COLO668 (cell line): ENCODE results near the gene JAG2.

ENCODE experiments used
- DNase-seq: peaks from one replicate; lab custom pipeline; 2025; ENCODE audit not compliant: unreplicated experiment; lab: John Stamatoyannopoulos, UW

The JAG2 gene

DNA sequence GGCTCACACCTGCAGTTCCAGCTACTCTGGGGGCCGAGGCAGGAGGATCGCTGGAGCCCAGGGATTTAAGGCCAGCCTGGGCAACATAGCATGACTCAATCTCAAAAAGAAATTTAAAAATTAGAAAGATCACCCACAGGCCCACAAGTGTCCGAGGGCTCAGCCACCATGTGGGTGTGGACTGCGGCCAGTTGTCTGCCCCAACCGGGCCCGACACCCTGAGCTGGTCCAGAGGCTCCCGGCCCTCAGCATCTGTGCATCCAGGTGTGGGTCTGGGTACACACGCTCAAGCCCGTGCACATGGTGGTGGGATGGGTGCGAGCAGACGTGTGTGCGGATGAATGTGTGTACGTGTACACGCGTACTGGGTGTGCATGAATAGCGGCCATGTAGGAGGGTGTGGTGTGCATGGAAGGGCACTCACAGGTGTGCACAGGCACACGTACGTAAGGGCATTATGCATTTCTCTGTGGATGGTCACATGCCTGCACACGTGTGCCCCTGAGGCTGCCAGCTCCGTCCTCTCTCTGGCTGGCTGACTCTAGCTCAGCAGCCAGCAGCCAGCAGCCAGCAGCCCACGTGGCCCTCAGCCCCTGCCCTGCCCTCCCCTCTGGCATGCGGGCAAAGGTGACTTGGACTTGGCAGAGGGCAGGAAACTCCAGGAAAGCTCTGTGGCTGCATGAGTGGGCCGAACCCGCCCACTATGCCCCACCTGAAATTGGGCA is 35.8 kb upstream of the JAG2 start:
- peak; percentile 34 for DNase-seq

DNA sequence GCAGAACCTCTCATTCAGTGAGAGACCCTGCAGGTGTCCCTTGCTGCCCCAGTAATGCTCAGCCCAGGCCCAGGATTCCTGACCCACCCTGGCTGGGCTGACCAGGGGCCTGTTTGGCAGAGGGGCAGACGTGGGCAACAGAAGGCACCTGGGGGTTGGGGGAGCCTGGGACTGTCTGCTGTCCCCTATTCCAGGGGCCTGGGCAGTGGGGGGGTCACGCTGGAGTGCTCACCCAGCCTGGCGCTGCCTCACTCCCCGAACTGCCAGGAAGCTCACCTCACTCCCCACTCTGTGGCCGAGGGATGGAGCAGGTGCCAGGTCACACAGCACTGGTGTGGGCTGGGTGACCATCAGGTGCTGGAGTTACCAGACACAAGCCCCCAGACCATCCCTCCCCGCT is 35.1 kb upstream of the JAG2 start:
- DNase-seq = no peak

DNA sequence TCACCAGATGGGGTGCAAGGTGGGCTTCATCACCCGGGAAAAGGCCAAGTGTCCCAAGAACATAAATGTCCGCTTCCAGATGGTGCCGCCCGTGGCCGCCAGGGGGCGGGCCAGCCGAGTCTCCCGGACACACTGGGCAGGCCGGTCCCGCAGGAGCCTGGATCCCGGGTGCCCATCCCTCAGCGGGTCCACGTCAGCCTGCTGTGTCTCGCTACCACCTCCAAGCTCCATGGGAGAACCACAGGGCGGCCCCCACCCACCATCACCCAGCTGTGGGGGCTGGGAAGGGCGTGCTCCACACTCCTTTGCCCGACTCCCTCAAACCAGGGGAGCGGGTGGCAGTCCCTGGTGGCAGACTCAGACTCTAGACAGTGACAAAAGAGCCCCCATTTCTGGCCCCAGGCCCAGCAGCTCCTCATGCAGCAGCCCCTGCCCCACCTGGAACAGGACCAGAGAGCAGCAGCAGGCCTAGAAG is 34.5 kb upstream of the JAG2 start:
- peak; percentile 74 for DNase-seq

DNA sequence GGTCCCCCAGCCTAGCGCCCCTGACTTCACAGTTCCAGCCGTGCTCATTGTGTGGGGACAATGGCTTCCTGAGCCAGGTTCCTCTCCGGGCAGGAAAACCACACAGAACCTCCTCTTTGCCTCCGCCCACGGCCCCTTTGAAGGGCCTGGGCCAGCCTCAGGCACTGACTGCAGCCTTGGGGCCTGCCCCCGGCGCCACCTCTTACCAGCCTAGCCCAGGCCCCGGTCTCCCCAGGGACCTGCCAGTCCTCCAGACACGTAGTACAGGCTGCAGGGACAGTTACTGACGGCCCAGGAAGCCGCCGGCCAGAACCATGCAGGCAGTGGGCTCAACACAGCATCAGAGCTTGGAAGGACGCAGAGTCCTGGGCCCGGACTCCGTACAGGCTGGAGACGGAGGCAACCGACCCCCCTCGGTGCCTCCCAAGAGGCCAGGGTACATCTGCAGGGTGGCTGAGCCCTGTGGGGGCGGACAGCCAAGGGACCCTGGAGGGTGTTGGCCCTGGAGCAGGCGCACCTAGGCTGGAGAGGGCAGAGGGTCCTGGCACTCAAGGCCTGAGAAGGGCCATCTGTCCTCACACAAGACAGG is 33.4 kb upstream of the JAG2 start:
- DNase-seq = peak; percentile 44

DNA sequence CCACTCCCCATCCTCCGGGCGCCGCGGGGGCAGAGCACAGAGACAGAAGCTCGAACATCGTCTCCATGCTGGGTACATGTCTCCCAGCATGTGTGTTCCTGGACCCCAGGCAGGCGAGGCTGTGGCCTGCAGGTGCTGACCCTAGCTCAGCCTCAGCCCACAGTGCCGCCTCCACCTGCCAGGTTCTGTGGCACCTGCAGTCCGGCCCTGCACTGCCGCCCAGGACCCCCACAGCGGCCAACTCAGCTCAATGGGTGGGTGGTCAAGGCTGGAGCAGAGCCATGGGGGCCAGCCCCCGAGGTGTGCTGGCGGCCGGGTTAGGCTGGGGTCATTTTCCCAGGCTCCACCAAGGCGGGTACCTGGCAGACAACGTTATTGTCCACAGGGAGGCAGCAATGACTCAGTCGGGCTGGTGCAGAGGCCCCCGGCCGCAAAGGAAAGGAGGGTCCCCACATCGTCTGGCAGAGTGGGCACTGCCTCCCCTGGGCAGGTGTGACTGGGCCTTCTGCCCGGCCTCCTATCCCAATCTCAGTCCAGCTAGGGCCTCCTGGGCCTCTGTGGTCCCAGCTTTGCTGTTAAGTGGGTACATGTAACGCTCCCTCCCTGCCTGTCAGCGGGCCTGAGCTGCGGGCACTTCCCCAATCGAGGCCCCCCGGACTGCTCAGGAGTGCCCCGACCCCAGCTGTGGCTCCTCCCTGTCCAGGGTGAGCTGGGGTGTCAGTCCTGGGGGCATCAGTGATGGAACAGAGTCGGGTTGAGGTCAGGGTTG is 32.8 kb upstream of the JAG2 start:
- peak; percentile 25 for DNase-seq

DNA sequence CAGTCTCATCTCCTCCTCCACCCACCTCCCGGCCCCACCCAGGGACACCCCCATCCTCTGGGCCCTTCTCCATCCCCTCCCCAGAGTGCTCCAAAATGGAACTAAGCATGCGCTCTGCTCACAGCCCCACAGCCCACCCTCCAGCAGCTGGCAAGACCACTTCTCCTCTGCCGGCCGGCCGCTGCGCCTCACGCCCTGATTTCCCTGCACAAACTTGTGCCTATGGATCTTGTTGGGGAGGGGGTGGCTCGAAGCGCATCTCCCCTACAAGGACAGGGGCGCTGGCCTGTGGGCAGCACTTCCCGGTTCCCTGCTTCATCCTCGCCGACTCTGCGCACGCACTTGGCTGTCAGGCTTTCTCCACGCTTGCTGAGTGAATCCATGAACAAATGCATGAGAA is 32.1 kb upstream of the JAG2 start:
- DNase-seq = no peak

DNA sequence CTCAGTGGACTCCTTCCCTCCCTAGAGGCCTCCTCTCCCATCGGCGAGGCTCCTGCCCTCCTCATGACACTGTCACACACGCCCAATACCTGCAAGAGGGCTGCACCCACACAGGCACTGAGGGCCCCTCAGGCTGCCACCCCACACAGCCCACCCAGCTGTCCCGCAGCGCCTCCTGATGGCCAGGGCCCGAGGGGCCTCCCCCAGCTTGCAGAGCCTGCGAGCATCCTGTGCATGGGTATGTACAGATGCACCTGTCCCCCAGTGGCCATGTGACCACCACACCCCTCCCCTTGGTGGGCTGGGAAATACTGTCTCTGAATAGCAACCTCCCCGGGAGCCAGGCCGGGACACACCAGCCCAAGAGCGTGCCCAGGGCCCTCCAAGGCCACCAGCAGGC is 31.5 kb upstream of the JAG2 start:
- DNase-seq = peak; percentile 24

DNA sequence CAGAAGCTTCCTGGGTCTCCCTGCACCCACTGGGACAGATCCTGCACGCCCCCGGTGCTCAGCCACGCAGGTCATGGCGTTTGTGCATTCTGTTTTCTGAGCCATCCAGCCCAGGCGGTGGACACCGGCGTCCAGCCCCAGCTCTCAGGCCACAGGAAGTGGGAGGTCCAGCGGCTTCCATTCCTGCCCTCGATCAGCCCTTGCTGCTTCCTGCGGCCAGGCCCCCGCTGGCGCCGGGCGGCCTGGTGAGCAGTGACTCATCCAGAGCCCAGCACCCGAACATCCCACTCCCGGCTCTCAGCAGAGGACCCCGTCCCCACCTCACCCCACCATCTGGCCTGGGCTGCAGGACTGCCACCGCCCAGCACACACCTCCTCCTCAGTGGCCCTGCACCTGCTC is 30.5 kb upstream of the JAG2 start:
- no peak for DNase-seq

DNA sequence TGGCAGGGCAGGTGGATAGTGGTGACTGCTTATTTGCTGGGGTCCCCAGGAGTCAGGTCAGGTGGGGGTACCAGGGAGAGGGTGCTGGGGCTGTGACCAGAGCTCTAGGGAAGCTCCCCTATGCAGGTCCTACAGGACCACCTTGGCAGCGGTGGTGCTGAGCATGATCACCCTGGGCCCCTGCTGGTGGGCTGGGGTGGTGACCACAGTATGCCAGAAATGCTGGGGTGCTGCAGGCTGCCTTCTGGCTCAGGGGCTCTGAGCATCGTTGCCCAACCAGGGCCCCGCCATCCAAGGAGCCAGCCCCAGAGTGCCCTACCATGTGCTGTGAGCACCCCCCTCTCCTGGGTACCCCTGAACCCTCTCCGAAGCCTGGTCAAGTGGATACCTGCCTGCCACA is 30.0 kb upstream of the JAG2 start:
- no peak for DNase-seq

DNA sequence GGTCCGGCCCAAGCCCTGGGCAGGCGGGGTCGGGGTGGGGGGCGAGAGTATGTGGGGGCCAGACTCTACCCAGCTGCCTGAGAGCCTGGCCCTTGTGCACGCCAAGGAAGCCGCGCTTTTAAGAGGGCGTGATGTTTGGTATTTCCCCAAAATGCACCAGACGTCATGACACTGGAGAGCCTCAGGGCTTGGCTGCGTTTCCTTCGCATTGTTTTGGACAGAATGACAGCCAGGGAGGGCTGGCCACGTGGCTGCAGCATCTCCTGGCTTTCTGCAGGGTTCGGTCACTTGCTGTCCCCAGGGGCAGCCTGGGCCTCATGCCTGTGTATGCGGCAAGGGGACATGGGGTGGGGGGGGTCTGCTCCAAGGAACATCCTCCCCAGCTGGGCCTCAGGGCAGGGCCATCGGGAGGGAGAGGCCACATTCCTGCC is 28.6 kb upstream of the JAG2 start:
- peak; percentile 27 for DNase-seq

DNA sequence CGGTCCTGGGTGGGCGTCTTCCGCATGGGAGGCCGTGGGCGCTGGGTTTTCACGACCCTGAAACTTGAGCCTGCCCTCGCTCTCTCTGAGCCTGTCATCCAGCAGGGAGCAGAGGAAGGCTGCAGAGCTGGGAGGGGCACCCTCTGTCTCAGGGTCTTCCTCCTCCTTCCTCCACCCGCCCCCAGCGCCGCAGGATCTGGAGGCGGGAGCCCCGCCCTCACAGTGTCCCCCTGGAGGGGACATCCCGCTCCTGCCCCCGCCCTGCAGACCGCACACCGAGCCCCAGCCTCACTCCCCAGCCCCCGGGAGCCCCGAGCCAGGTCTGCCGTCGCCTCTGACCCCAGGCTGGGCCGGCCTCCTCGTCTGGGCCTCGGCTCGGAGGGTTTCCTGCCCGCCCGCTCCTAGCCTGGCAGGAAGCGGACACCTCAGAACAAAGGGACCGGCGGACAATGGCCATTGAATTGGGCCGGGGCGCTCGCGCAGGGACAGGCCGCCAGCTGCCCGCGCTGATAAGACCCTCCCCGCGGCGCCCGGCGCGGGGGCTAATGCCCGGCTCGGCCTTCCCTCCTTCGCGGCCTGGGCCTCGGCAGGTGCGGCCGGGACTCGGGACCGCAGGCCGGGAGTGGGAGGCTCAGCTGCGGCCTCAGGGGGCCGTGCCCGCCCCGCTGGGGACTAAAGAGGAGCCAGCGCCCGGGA is 27.8 kb upstream of the JAG2 start:
- peak; percentile 42 for DNase-seq

DNA sequence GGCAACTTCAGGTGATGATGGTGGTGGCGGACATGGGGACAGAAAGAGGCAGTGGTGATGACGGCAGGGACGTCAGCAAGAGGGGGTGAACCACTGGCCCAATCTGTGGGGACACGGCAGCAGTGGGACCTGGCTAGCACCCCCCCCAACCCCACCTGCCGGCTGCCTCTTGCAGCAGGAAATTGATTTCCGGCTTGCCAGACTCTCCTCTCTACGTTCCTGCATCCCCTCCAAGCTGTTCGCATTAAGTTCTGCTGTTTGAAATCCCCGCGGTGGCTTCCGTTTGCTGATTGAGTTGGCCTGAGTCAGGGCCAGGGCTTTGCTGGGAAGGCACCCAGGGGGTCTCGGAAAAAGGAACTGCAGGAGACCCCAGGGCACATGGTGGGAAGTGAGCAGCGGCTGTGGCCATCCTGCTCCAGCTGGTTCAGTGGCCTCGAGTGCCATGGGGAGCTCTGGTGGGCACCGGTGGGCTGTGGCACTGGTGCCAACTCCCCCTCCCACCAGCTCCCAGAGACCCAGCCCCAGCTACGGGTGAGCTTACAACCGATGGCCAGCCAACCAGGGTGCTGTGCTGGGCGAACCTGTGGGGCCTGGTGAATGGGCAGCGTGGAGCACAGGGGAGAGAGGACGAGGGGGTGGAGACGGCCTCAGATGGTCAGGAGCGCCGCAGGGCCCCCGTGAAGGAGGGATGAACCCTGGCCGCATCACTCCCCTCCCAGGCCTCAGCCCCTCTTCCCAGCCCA is 27.1 kb upstream of the JAG2 start:
- no peak for DNase-seq

DNA sequence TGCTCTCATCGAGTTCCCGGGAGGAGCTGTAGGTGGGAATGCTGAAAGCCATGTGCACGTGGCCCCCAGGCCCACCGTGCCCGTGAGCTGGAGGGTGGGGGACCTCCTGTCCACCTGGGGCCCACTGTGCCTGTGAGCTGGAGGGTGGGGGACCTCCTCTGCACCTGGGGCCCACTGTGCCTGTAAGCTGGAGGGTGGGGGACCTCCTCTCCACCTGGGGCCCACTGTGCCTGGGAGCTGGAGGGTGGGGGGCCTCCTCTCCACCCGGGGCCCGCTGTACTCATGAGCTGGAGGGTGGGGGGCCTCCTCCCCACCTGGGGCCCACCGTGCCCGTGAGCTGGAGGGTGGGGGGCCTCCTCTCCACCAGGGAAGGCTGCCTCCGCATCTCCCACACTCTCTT is 26.5 kb upstream of the JAG2 start:
- no peak for DNase-seq

DNA sequence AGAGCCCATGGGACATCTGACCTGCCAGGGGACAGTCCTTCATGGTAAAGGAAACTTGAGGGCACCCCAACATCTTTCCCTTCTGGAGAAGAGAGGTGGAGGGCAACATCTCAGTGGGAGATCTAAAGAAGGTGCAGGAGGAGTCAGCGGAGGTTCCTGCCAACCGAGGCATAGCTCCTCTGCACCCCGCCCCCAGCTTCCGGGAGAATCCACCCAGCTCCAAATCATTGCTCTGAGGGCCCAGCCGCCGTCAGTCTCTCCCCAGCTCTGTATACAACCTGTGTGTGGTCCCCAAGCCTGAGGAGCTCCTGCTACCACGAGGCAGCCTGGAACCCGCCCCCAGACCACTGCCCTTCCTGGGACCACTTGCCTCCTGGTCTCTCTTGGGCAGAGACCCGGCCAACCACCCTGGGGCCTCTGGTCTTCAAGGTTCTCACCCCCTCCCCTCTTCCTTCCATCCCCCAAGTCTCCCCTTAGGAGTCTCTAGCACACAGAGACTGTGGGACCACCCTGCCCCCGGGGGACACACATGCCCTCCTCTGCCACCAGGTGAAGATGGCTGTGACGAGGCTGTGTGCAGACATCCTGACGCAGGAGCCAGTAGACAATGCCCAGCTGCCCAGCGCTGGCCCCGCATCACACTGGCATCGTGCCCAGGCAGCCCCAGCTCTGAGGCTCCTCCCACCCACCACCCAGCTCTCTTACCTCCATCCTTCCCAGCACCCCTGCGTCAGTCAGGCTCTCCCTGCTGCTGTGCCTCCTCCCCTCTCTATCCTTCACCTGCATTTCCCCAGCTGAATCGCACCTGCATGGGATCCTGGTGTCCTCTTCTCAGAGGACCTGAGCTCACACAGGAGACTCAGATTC is 25.6 kb upstream of the JAG2 start:
- peak; percentile 97 for DNase-seq

DNA sequence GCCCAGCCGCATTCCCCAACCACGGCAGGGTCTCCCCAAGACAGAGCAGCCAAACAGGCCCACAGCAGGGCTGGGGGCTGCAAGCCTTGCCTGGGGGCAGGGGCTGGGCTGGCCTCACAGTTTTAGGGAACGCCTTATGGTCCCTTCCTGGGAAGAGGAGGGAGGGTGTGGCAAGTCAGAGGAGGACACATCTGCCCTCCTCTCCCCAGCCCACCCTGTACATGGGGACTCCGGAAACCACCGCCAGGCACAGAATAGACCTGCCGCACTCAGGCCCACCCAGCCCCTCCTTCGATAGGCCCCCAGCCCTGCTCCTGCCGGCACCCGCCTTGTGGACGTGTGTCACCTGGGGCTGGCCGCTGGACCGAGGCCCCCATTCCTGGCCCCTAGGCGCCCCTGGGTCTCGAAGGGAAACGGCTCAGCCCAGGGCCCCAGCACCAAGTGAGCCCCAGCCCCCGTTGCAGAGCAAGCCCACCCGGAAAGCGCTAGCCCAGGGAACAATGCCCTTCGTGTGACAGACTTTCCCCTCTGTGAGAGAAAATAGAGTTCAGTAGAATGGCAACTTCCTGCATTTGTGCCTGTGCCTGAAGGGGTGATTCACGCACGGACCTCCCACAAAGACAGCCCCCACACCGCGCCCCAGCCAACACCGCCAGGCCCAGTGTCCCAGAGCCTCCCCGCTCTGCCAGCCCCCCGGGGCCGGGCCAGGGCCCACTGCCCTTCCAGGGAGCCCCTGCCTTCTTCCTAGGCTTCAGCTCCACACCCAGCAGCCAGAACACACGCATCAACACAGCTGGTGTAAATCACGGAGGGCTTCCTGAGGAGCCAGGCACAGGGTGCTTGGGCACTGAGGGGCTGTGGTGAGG is 24.5 kb upstream of the JAG2 start:
- no peak for DNase-seq

DNA sequence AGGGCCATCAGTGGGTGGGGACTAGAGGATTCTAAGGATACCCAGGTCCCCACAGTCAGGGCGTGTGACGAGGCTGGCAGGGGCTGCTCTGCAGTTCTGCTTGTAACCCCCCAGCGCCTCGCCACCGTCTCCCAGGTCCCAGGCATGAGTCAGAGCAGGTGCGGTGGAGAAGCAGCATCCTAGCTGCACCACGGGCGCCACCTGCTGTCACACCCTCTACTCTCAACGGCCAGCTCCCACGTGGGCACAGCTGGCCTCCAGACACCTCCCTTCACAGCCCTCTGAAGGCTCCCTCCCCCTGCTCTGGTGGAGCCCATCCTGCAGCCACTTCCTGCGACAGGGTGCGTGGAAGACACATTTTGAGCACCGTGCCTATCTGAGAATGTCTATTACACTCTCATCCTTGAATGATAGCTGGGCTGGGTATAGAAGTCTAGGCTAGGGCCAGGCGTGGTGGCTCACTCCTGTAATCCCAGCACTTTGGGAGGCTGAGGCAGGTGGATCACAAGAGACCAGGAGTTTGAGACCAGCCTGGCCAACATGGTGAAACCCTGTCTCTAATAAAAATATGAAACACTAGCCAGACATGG is 19.5 kb upstream of the JAG2 start:
- peak; percentile 71 for DNase-seq

DNA sequence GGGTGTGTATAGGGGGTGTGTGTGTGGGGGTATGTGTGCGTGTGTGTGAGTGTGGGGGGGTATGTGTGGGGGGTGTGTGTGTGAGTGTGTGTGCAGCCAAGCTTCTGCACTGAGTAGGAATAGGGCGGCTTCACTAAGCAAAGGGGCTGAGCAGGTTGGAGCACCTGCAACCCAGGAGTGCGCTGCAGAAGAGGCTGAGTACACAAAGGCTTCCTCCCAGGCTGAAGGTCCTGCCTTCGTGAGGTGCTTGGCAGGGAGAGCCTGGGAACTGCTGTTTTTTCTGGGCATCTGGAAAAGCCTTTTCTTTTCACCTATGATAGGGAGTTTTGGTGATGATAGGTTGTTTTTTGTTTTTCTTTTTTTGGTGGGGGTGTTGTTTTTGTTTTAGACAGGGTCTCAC is 18.5 kb upstream of the JAG2 start:
- DNase-seq = peak; percentile 75

DNA sequence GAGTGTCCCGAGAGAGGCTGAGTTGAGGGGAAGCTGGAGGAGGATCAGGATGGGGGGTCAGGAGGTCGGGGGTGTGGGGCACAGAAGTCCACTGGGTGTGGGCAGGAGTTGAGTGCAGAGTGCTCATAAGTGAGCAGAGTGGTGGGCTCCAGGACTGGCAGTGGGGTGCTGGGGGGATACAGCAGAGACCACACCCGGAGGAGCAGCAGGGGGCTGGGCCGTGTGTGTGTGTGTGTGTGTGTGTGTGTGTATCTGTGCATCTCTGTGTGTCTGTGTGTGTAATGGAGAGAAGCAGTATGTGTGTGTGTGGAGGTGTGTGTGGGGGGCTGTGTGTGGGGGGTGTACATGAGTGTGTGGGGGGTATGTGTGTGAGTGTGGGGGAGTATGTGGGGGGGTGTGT is 17.4 kb upstream of the JAG2 start:
- DNase-seq = no peak

DNA sequence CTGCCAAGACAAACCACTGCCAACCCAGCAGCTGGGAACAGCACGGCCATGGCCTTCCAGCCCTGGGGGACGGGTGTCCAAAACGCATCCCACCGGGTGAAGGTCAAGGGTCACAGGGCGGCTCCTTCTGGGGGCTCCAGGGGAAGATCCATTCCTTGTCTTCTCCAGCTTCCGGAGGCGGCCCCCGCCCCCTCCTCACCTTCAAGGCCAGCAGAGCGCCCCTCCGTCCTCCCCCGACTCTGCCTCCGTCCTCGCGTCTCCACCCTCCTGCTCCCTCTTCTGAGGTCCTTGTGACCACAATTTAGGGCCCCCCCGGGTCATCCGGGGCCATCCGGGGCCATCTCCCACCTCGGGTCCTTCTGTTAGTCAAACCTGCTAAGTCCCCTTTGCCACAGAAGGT is 16.4 kb upstream of the JAG2 start:
- DNase-seq = no peak
